PC-9 (cell line): Measurements from ENCODE around the gene IGF2R. TPM values are rescaled to one million over a fixed set of nuclear protein-coding genes. Genes with fewer than 3 reads are reported as not detected.

Experiments used
- BruUV-seq: library from RNA; stranded (reverse); fragments of 400-500 nt; replicated peaks from 2 replicates; lab custom pipeline; 2021; lab: Mats Ljungman, UMichigan
- CTCF ChIA-PET: fragments of 300-600 bp; sonication (Branson Sonifier 250); formaldehyde crosslinking; loops from one replicate; lab custom pipeline; 2022; ENCODE audit warnings: antibody characterized with exemption; lab: Charles Lee
- POLR2A ChIA-PET: fragments of 300-600 bp; sonication (Branson Sonifier 250); formaldehyde crosslinking; loops from one replicate; lab custom pipeline; 2022; ENCODE audit warnings: antibody characterized with exemption; ENCODE audit not compliant: unreplicated experiment; lab: Charles Lee
- DNase-seq, 2 experiments: peaks; one replicate each; pipeline versions ENCODE4 v3.0.0 to v3.0.0-alpha.2; 2015 to 2022; ENCODE audit warnings: mixed read lengths in 1 of 2
- H2AFZ ChIP-seq: fragments of 200-600 bp; sonication (generic); 2 replicates; pipeline ENCODE4 v1.8.1; 2017; ENCODE audit warnings: antibody characterized with exemption
- H3F3A ChIP-seq: fragments of 200-600 bp; sonication (generic); 2 replicates; pipeline ENCODE4 v1.8.1; 2017; ENCODE audit warnings: antibody characterized with exemption, mild to moderate bottlenecking, low read depth; ENCODE audit not compliant: insufficient read depth
- H3K27ac ChIP-seq: fragments of 200-600 bp; sonication (generic); 2 replicates; pipeline ENCODE4 v1.6.1; 2016; ENCODE audit warnings: mixed run types
- H3K27me3 ChIP-seq: fragments of 200-600 bp; sonication (generic); 2 replicates; pipeline ENCODE4 v1.6.1; 2016; ENCODE audit warnings: low read depth, mixed run types; ENCODE audit not compliant: insufficient read depth
- H3K36me3 ChIP-seq: fragments of 200-600 bp; sonication (generic); 2 replicates; pipeline ENCODE4 v1.6.1; 2016; ENCODE audit warnings: low read depth, mixed run types
- H3K4me1 ChIP-seq: fragments of 200-600 bp; sonication (generic); replicated peaks from 2 replicates; pipeline ENCODE4 v1.6.1; 2016; ENCODE audit warnings: mixed run types; ENCODE audit not compliant: insufficient read depth
- H3K4me2 ChIP-seq: fragments of 200-600 bp; sonication (generic); 2 replicates; pipeline ENCODE4 v1.6.1; 2017; ENCODE audit warnings: mixed run types
- H3K4me3 ChIP-seq: fragments of 200-600 bp; sonication (generic); 2 replicates; pipeline ENCODE4 v1.6.1; 2016; ENCODE audit warnings: mixed run types
- H3K79me2 ChIP-seq: fragments of 200-600 bp; sonication (generic); 2 replicates; pipeline ENCODE4 v1.6.1; 2017; ENCODE audit warnings: low read depth, mixed run types
- H3K9me2 ChIP-seq: fragments of 200-600 bp; sonication (generic); 2 replicates; pipeline ENCODE4 v1.8.1; 2017; ENCODE audit warnings: mild to moderate bottlenecking; ENCODE audit not compliant: insufficient read depth
- H3K9me3 ChIP-seq: fragments of 200-600 bp; sonication (generic); 2 replicates; pipeline ENCODE4 v1.8.1; 2016; ENCODE audit warnings: low read depth; ENCODE audit not compliant: insufficient read depth
- H4K20me1 ChIP-seq: fragments of 200-600 bp; sonication (generic); 2 replicates; pipeline ENCODE4 v1.8.1; 2017; ENCODE audit not compliant: insufficient read depth
- EZH2 ChIP-seq: fragments of 200-600 bp; sonication (generic); IDR thresholded peaks from 2 replicates; pipeline ENCODE4 v1.8.0; 2017; ENCODE audit warnings: antibody characterized with exemption, low read depth
- intact Hi-C: fragments of 100-400 bp; cut with micrococcal nuclease; formaldehyde crosslinking; loops from one replicate; pipeline ENCODE4 v1.10.0; 2022; ENCODE audit not compliant: unreplicated experiment
- total RNA-seq: library from RNA; stranded (reverse); gene quantifications from 2 replicates; pipeline ENCODE4 v1.2.3, GENCODE V29; 2021
- TF ChIP-seq, protein P1 (sequence below): fragments of 200-600 bp; sonication (generic); conservative IDR thresholded peaks from 2 replicates; pipeline ENCODE4 v1.6.1; 2017; ENCODE audit warnings: mixed run types, antibody characterized with exemption, mild to moderate bottlenecking, moderate library complexity

The IGF2R gene
- total RNA-seq, 1 experiment from 2014 or later, result 53.1 TPM

DNA sequence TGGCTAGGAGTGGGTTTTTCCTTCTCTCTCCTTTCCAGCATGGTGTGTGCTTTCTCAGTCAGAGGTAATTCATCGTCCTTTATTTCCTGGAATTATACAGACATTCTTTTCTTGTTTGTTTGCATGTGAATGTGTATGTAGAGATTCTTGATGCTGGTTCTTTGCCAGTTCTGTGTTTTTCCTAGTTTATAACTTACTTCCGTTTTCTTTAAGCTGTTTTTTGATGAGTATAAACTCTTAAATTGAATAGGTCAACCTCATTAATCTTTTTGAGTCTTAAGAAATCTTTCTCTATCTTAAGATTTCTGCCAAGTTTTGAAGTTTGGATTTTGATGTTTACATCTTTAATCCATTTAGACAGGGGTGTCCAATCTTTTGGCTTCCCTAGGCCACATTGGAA lies 38.7 kb downstream of the IGF2R start:
- H4K20me1 ChIP-seq, result peaks cover 17% of the 10 kb centered on the region; the same call in 1 of the 2 replicates
- intact Hi-C loops, result no loop called here

GRCh38 chr6:160010067-160010466 lies 41.2 kb downstream of the IGF2R start:
- Histone ChIP-seq H3F3A (no peaks in the 10 kb centered on the region), H3K79me2 (peaks cover 10% of the 10 kb centered on the region; the same call in 1 of the 2 replicates), H4K20me1 (peaks cover 10% of the 10 kb centered on the region; the same call in 1 of the 2 replicates), H3K36me3 (peaks cover 12% of the 10 kb centered on the region; the same call in 1 of the 2 replicates), H3K4me1 (no peaks in the 10 kb centered on the region), H3K9me2 (no peaks in the 10 kb centered on the region), H3K27me3 (no peaks in the 10 kb centered on the region), H3K9me3 (no peaks in the 10 kb centered on the region), H2AFZ (no peak overlapping the region), H3K4me3 (no peak overlapping the region), H3K27ac (no peak overlapping the region), H3K4me2 (no peak overlapping the region)
- TF ChIP-seq, protein P1, sequence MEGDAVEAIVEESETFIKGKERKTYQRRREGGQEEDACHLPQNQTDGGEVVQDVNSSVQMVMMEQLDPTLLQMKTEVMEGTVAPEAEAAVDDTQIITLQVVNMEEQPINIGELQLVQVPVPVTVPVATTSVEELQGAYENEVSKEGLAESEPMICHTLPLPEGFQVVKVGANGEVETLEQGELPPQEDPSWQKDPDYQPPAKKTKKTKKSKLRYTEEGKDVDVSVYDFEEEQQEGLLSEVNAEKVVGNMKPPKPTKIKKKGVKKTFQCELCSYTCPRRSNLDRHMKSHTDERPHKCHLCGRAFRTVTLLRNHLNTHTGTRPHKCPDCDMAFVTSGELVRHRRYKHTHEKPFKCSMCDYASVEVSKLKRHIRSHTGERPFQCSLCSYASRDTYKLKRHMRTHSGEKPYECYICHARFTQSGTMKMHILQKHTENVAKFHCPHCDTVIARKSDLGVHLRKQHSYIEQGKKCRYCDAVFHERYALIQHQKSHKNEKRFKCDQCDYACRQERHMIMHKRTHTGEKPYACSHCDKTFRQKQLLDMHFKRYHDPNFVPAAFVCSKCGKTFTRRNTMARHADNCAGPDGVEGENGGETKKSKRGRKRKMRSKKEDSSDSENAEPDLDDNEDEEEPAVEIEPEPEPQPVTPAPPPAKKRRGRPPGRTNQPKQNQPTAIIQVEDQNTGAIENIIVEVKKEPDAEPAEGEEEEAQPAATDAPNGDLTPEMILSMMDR, result no peak
- TF ChIP-seq EZH2, result no peak
- ChIA-PET CTCF (no interaction called here), POLR2A (no interaction called here)
- intact Hi-C loops, result no loop called here
- BruUV-seq, result no TSS peak
- no peak for DNase-seq

More for the DNA sequence above, 38.7 kb downstream of the IGF2R start:
- H3K4me1 ChIP-seq, result no peaks in the 10 kb centered on the region
- no peaks in the 10 kb centered on the region for H3K9me3 ChIP-seq
- no peaks in the 10 kb centered on the region for H3F3A ChIP-seq
- peaks cover 14% of the 10 kb centered on the region; the same call in 1 of the 2 replicates for H3K79me2 ChIP-seq
- H3K36me3 ChIP-seq, result peaks cover 12% of the 10 kb centered on the region; the same call in 1 of the 2 replicates
- CTCF ChIA-PET, result no interaction called here
- POLR2A ChIA-PET, result no interaction called here
- H3K27me3 ChIP-seq, result no peaks in the 10 kb centered on the region
- no peaks in the 10 kb centered on the region for H3K9me2 ChIP-seq
- H3K4me3 ChIP-seq, result no peak overlapping the region
- TF ChIP-seq, protein P1, result no peak
- no peak for TF ChIP-seq EZH2
- no peak overlapping the region for H3K4me2 ChIP-seq
- H3K27ac ChIP-seq, result no peak overlapping the region
- BruUV-seq, result no TSS peak
- DNase-seq, result no peak
- H2AFZ ChIP-seq, result no peak overlapping the region

DNA sequence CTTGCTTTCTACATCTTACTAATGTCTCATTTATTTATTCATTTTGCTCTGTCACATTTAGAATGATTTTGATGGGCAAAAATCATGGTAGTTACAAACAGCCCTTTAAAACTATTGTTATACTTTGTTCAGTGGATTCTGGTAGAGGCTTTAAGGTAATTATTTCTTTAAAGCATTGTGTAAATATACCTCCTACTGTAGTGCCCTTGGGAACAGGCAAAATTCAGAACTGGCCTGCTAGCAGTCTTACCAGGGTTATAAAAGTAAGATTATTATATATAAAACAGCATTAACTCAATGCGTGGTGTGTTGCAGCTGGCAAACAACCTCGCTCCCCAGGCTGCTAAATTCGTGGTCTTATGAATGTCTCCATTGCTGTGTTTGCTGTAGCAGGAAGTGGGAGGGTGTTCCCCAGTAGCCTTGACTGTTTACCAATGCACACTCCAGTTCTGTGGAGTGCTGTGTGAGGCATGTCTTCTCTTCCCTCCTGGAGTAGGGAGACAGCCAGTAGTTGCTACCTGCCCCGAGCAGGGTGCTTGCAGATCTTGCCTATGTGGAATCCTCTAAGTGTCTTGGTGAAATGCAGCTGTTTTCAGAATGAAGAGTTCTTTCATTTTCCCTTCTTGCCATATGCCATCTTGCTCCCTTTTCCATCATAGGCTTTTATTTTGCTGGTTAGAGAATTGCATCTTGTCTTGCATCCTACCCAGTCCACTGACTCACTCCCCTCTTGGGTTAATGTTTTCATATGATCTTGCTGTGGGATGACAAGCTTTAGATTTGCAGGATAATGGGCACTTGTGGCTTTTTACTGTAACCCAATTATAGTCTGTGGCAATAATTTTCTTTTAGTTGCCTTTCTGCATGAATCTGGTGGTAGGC lies 45.3 kb downstream of the IGF2R start:
- Histone ChIP-seq H3K79me2 (no peaks in the 10 kb centered on the region), H2AFZ (no peak overlapping the region), H3K9me3 (no peaks in the 10 kb centered on the region), H3K4me1 (no peaks in the 10 kb centered on the region), H3K4me2 (no peak overlapping the region), H4K20me1 (0 out of 2 replicates have a peak, but pooled peaks cover 2% of the 10 kb centered on the region), H3K27ac (no peak overlapping the region), H3K9me2 (no peaks in the 10 kb centered on the region), H3K27me3 (no peaks in the 10 kb centered on the region), H3K36me3 (peaks cover 8% of the 10 kb centered on the region; the same call in 1 of the 2 replicates), H3F3A (no peaks in the 10 kb centered on the region), H3K4me3 (no peak overlapping the region)
- ChIA-PET POLR2A (no interaction called here), CTCF (no interaction called here)
- TF ChIP-seq, protein P1, result no peak
- TF ChIP-seq EZH2, result no peak
- intact Hi-C loops, result no loop called here
- BruUV-seq, result no TSS peak
- DNase-seq, result no peak
